Activated T-helper 2 cell treated with anti-CD3 and anti-CD28 coated beads, Interferon-gamma antibody, Interleukin-2, Interleukin-4, amounts not matched to agents 10 μg/mL and 5 μg/mL and 100 μg/mL, durations not matched to agents 14 hours and 24 hours and 36 hours (primary cell): ENCODE data around the gene ATP5F1E. TPM values are rescaled to one million over a fixed set of nuclear protein-coding genes. Genes with fewer than 3 reads are reported as not detected.

Experiments
- DNase-seq: peaks from one replicate; pipeline ENCODE4 v3.0.0; 2021; ENCODE audit warnings: low spot score
- H3K27ac Mint-ChIP-seq: one replicate; pipeline ENCODE4 v1.8.0; 2021; ENCODE audit warnings: mixed read lengths
- H3K27me3 Mint-ChIP-seq: one replicate; pipeline ENCODE4 v1.8.0; 2021; ENCODE audit warnings: low read depth, mixed read lengths
- H3K36me3 Mint-ChIP-seq: one replicate; pipeline ENCODE4 v1.8.0; 2021; ENCODE audit warnings: low read depth, mixed read lengths
- H3K4me1 Mint-ChIP-seq: one replicate; pipeline ENCODE4 v1.8.0; 2021; ENCODE audit warnings: low read depth, mixed read lengths
- H3K4me3 Mint-ChIP-seq: one replicate; pipeline ENCODE4 v1.8.0; 2021; ENCODE audit warnings: low read depth, mild to moderate bottlenecking, moderate library complexity, mixed read lengths
- H3K9me3 Mint-ChIP-seq: one replicate; pipeline ENCODE4 v1.8.0; 2021; ENCODE audit warnings: mixed read lengths
- intact Hi-C: fragments of 100-400 bp; cut with micrococcal nuclease; formaldehyde crosslinking; loops from one replicate; pipeline ENCODE4 v1.15.1; 2023
- total RNA-seq: library from RNA; stranded (reverse); gene quantifications from 2 replicates; pipeline ENCODE4 v1.2.3, GENCODE V29; 2022

The ATP5F1E gene
- total RNA-seq, 1 donor from 2014 or later, result 66.9 TPM

GRCh38 chr20:59026904-59027740 is 5.0 kb downstream of the ATP5F1E start:
- Mint-ChIP-seq H3K36me3 (peaks cover 87% of the 10 kb centered on the region), H3K27me3 (no peaks in the 10 kb centered on the region), H3K9me3 (no peaks in the 10 kb centered on the region), H3K4me3 (no peak overlapping the region), H3K4me1 (peaks cover 48% of the 10 kb centered on the region), H3K27ac (peak overlapping the region; percentile 9)
- intact Hi-C loops, result no loop called here
- DNase-seq, result no peak

- H3K4me3 Mint-ChIP-seq, result no peak overlapping the region
- peaks cover 77% of the 10 kb centered on the region for H3K36me3 Mint-ChIP-seq
- H3K27ac Mint-ChIP-seq, result no peak overlapping the region
- H3K9me3 Mint-ChIP-seq, result no peaks in the 10 kb centered on the region
- no peak for DNase-seq
- no peaks in the 10 kb centered on the region for H3K27me3 Mint-ChIP-seq
- H3K4me1 Mint-ChIP-seq, result peaks cover 41% of the 10 kb centered on the region
- intact Hi-C loops, result no loop called here
Observed at GRCh38 chr20:59025511-59025910, 6.6 kb downstream of the ATP5F1E start.

DNA sequence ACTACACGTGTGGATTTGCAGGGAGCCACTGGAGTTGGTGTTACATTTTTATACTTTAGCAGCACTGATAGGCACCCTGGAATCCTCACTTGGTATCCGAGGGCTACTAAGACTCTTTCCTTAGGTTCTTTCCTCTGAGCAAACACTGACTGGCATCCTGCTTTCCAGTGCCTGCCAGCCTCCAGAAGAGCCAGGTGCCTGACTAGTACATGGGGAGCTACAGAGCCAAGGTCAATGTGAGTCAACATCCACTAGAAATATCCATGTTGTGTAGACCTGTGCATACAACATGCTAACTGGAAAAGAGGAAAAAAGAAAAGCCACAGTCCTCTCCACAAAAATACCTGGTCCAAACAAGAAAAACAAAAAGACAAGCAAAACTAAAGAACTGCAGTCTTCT is 7.0 kb downstream of the ATP5F1E start:
- intact Hi-C loops, result no loop called here
- no peak for DNase-seq
- Mint-ChIP-seq H3K4me3 (no peak overlapping the region), H3K36me3 (peaks cover 73% of the 10 kb centered on the region), H3K9me3 (no peaks in the 10 kb centered on the region), H3K27ac (no peak overlapping the region), H3K27me3 (no peaks in the 10 kb centered on the region), H3K4me1 (peaks cover 37% of the 10 kb centered on the region)

- DNase-seq, result no peak
- no peaks in the 10 kb centered on the region for H3K9me3 Mint-ChIP-seq
- H3K27me3 Mint-ChIP-seq, result no peaks in the 10 kb centered on the region
- peaks cover 28% of the 10 kb centered on the region for H3K4me1 Mint-ChIP-seq
- no peak overlapping the region for H3K27ac Mint-ChIP-seq
- H3K36me3 Mint-ChIP-seq, result peaks cover 63% of the 10 kb centered on the region
- no peak overlapping the region for H3K4me3 Mint-ChIP-seq
- intact Hi-C loops, result no loop called here
Observed at GRCh38 chr20:59024111-59024530, 8.0 kb downstream of the ATP5F1E start.

GRCh38 chr20:59023616-59024015 is 8.5 kb downstream of the ATP5F1E start:
- peaks cover 58% of the 10 kb centered on the region for H3K36me3 Mint-ChIP-seq
- H3K4me1 Mint-ChIP-seq, result peaks cover 23% of the 10 kb centered on the region

DNA sequence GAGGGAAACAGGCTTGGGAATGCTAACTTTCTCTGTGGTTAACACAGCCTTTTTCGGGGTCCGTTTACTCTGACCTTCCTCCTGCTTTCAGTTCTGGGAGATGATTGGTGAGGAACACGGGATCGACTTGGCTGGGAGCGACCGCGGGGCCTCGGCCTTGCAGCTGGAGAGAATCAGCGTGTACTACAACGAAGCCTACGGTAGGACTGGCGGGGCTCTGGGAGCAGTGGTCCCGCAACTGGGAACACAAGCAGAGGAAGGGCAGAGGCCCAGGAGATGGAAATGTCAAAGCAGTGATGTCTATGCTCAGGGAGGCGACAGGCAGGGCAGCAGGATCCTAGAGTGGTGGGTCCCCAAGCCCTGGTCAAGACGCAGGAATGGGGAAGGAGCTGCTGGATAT is 9.4 kb downstream of the ATP5F1E start:
- no peak overlapping the region for H3K27ac Mint-ChIP-seq
- H3K4me1 Mint-ChIP-seq, result peaks cover 18% of the 10 kb centered on the region
- H3K9me3 Mint-ChIP-seq, result no peaks in the 10 kb centered on the region
- H3K36me3 Mint-ChIP-seq, result peaks cover 49% of the 10 kb centered on the region
- DNase-seq, result no peak
- no peak overlapping the region for H3K4me3 Mint-ChIP-seq
- no peaks in the 10 kb centered on the region for H3K27me3 Mint-ChIP-seq
- intact Hi-C loops, result no loop called here

More at GRCh38 chr20:59023616-59024015, 8.5 kb downstream of the ATP5F1E start:
- intact Hi-C loops, result no loop called here
- no peak overlapping the region for H3K4me3 Mint-ChIP-seq
- DNase-seq, result no peak
- no peak overlapping the region for H3K27ac Mint-ChIP-seq
- H3K9me3 Mint-ChIP-seq, result no peaks in the 10 kb centered on the region
- no peaks in the 10 kb centered on the region for H3K27me3 Mint-ChIP-seq

DNA sequence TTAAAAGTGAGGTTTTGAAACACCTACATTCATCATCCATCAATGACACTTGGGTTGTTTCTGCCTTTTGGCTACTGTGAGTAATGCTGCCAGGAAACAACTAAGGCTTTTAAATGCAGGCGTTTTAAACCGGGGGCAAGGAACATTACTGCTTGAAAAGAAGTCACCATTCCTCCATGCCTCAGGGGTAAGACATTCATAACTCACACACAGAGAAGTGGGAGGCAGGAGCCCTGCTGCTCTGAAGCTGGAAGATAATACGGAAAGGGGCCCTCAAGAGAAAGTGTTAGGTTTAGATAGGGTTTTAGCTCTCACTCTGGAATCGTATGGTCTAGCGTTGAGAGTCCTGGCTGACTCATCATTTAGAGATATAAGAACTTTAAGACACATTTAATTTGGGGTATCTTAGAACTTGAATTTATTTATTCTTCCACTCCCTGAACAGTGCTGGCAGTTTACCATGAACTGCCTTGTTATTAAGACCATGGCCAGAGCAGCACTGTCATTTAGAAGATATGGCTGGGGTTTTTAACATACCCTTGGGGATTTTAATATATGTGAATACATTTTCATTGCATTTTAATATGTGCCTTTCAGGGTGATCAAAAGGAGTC is 11.1 kb downstream of the ATP5F1E start:
- DNase-seq, result no peak
- Mint-ChIP-seq H3K36me3 (peaks cover 32% of the 10 kb centered on the region), H3K27me3 (no peaks in the 10 kb centered on the region), H3K4me1 (peaks cover 19% of the 10 kb centered on the region), H3K27ac (no peak overlapping the region), H3K9me3 (no peaks in the 10 kb centered on the region), H3K4me3 (no peak overlapping the region)
- intact Hi-C loops, result no loop called here

GRCh38 chr20:59019217-59019616 is 12.9 kb downstream of the ATP5F1E start, which contains the start of gene TUBB1:
Gene TUBB1 (plus strand): TSS chr20:59019429. CDS start chr20:59019523, 94 bp downstream.
- Mint-ChIP-seq H3K36me3 (peaks cover 20% of the 10 kb centered on the region), H3K9me3 (no peaks in the 10 kb centered on the region), H3K27me3 (no peaks in the 10 kb centered on the region), H3K27ac (no peak within 1 kb of the TSS), H3K4me3 (no peak within 1 kb of the TSS), H3K4me1 (peaks cover 25% of the 10 kb centered on the region)
- DNase-seq, result no peak
- intact Hi-C loops, result no loop called here

DNA sequence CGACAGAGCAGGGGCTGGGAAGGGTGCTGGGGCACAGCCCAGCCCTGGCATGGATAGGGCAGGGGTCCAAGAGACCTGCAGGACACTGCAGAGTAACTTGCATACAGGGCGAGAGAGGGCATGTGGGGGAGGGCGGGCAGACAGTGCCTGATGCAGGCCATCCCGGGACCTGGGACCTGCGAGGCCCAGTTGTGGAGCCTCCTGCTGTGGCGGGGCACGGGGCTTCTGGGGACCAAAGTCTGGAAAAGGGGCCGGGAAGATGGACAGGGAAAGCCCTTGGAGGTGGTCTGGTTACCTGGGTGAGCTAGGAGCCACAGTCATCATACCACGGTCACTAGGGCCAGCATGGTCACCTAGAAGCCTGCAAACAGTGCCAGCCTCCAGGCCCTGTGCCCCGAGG is 13.3 kb downstream of the ATP5F1E start:
- Mint-ChIP-seq H3K4me1 (peaks cover 29% of the 10 kb centered on the region), H3K27ac (no peak overlapping the region), H3K27me3 (no peaks in the 10 kb centered on the region), H3K4me3 (no peak overlapping the region), H3K36me3 (peaks cover 16% of the 10 kb centered on the region), H3K9me3 (no peaks in the 10 kb centered on the region)
- intact Hi-C loops, result no loop called here
- DNase-seq, result no peak

GRCh38 chr20:59017493-59018231 is 14.5 kb downstream of the ATP5F1E start:
- intact Hi-C loops, result no loop called here
- Mint-ChIP-seq H3K4me3 (no peak overlapping the region), H3K9me3 (no peaks in the 10 kb centered on the region), H3K27ac (no peak overlapping the region), H3K27me3 (no peaks in the 10 kb centered on the region), H3K36me3 (peaks cover 7% of the 10 kb centered on the region), H3K4me1 (peaks cover 37% of the 10 kb centered on the region)
- DNase-seq, result no peak

DNA sequence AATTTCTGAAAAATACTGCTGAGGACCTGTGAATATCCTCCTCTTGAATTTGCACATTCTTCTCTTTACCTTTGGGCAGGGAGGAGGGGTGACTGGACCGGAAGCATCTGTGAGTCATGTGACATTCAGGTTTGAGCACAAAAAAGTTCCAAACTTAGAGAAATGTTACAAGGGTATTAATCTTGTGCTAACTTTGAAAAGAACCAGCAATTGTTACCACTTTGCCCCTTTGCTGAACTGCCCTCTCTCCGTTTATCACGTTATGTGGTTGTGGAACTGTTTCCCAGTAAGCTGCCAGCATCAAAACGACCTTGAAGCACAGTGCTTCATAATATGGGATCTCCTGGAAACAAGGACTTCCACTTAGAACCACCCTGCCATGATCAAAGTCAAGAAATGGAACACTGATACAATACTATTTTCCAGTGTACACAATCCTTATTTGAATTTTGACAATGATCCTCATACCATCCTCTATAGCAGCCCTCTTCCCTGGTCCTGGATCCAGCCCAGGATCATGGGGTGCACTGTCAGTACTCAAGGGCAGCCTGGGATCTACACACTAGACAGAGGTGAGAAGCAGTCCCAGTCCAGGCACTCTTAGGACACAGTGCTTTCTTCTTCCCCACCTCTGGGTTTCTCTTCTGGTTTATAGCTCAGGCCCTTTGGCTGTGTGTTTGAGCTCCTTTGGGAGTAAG is 15.2 kb downstream of the ATP5F1E start:
- Mint-ChIP-seq H3K27ac (peak overlapping the region; percentile 5), H3K4me3 (no peak overlapping the region), H3K4me1 (peaks cover 43% of the 10 kb centered on the region), H3K36me3 (peaks cover 3% of the 10 kb centered on the region), H3K9me3 (no peaks in the 10 kb centered on the region), H3K27me3 (no peaks in the 10 kb centered on the region)
- no peak for DNase-seq
- intact Hi-C loops, result no loop called here

DNA sequence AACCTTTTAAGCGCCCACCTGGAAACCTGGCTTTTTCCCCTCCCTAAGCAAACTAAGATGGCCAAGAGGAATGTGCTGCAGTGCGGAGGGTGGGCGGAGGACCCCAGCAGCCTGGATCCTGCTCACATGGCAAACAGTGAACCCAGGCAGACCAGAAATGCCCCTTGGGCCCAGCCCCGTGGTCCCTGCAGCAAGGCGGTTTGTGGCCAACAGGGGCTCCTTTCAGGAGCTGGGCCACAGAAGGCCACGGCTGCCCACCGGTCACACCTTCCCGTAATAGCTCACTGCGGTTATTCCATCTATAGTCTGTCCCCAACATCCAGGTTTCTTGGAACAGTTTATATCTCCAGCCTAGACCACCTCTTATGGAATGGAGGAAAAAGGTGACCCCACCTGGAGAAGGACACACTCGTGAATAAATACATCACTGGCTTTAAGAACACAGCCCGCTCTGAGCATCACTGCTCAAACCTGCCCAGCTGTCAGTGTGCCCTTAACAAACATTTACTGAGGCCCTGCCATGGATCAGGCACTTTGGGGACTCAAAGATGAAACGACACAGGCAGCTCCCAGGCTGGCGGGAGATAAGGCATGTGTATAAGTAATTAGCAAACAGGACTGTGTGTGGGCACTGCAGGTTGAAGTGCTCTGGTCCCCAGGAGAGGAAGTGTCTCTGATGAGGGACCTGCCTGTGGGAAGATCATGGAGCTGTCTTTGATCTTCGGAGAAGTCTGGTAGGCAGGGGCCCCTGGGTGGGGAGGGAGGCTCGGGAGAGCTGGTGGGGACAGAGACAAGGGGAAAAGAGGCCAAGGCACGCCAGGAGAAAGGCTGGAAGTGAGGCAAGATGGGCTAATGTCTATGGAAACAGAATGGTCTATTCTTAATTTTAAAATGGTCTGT is 16.1 kb downstream of the ATP5F1E start:
- Mint-ChIP-seq H3K27ac (no peak overlapping the region), H3K9me3 (no peaks in the 10 kb centered on the region), H3K27me3 (no peaks in the 10 kb centered on the region), H3K4me1 (peaks cover 49% of the 10 kb centered on the region), H3K4me3 (no peak overlapping the region), H3K36me3 (peaks cover 3% of the 10 kb centered on the region)
- DNase-seq, result no peak
- intact Hi-C loops, result no loop called here
